Effector memory CD4-positive, alpha-beta T cell (primary cell): Measurements from ENCODE around the gene UBAC2.

Source experiments
- DNase-seq, 3 donors: peaks; one replicate each; pipeline ENCODE4 v3.0.0-alpha.2; 2020
- H3K27ac ChIP-seq: 2 replicates; pipeline ENCODE4 v1.7.0; 2013; ENCODE audit warnings: mild to moderate bottlenecking, low read length, moderate library complexity; ENCODE audit not compliant: insufficient read depth, poor library complexity, severe bottlenecking
- H3K27me3 ChIP-seq: replicated peaks from 2 replicates; pipeline ENCODE4 v1.7.0; 2013; ENCODE audit warnings: mild to moderate bottlenecking, low read length; ENCODE audit not compliant: insufficient read depth, control insufficient read depth, poor library complexity, severe bottlenecking
- H3K36me3 ChIP-seq: 2 replicates; pipeline ENCODE4 v1.7.0; 2013; ENCODE audit warnings: mild to moderate bottlenecking, low read length, moderate library complexity; ENCODE audit not compliant: control insufficient read depth, insufficient read depth
- H3K4me1 ChIP-seq: 2 replicates; pipeline ENCODE4 v1.7.0; 2013; ENCODE audit warnings: low read length, mild to moderate bottlenecking; ENCODE audit not compliant: control insufficient read depth, insufficient read depth, poor library complexity, severe bottlenecking
- H3K4me3 ChIP-seq: 2 replicates; pipeline ENCODE4 v1.7.0; 2013; ENCODE audit warnings: low read length, low read depth, mild to moderate bottlenecking; ENCODE audit not compliant: insufficient read depth, poor library complexity, severe bottlenecking
- H3K9me3 ChIP-seq: 2 replicates; pipeline ENCODE4 v1.7.0; 2013; ENCODE audit warnings: mild to moderate bottlenecking, low read length, moderate library complexity; ENCODE audit not compliant: control insufficient read depth
- total RNA-seq, 3 donors: gene quantifications; one replicate each; lab custom pipeline; 2026; lab: John Stamatoyannopoulos, UW

Gene UBAC2, protein sequence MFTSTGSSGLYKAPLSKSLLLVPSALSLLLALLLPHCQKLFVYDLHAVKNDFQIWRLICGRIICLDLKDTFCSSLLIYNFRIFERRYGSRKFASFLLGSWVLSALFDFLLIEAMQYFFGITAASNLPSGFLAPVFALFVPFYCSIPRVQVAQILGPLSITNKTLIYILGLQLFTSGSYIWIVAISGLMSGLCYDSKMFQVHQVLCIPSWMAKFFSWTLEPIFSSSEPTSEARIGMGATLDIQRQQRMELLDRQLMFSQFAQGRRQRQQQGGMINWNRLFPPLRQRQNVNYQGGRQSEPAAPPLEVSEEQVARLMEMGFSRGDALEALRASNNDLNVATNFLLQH
- 56.5 to 68.0 (median 57.0) reads per million in 3 donors for total RNA-seq

DNA sequence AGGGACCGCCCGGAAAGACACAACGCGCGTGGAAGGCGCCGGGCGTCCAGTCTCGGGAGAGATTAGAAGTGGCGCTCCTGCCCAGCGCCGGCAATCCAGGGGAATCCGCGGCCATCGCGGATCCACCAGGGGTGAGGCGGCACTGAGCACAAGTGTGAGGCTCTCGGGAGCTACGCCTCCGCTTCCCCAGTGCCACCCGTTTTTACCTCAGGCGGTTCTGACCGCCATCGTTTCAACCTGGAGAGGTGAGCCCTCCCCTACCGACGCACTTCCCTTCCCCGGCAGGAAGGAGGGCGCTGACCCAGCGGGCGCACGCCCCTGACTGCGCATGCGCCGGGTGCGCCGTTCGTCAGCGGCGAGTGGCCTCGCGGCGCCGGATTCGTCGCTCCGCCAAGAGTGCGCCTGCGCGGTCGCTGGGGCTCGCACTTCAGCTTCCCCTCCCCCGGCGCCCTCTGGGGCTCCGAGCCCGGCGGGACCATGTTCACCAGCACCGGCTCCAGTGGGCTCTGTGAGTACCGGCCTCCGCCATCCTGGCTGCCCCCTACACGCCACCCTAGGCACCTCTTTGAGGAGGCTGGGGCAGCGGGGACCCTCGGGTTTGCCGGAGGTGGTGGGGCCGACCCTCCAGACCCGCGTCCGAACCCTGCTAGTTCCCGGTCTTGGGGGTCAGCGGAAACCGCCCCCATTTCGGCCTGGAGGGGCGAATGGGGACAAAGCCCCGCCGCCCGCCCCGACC is at the start of gene UBAC2:
TSS of gene UBAC2 (plus strand) at position 423 of the 736 bp plus-strand sequence. CDS start at position 478, 55 bp downstream.
- no peaks in the 10 kb centered on the region for H3K36me3 ChIP-seq
- H3K4me3 ChIP-seq, result peak within 1 kb of the TSS; percentile 99
- no peaks in the 10 kb centered on the region for H3K9me3 ChIP-seq
- peak; percentile 95 to 96 (median 95) for DNase-seq
- peaks cover 38% of the 10 kb centered on the region for H3K4me1 ChIP-seq
- no peaks in the 10 kb centered on the region for H3K27me3 ChIP-seq
- peak within 1 kb of the TSS; percentile 97 for H3K27ac ChIP-seq

DNA sequence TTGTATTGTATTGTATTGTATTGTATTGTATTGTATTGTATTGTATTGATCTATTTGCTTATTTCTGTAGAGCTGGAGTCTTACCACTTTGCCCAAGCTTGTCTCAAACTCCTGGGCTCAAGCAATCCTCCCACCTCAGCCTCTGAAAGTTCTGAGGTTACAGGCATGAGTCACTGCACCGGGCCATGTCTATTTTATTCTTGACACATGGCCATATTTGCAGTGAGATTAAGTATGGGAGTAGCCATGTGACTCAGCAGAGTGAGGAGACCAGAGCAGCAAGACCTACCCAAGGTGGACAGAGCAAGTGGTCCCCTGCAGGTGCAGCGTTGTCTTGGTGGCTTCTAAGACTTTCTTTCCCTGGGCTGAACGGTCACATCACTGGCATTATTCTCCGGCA is 49.1 kb upstream of the UBAC2 start:
- no peaks in the 10 kb centered on the region for H3K9me3 ChIP-seq
- no peak overlapping the region for H3K27ac ChIP-seq
- H3K36me3 ChIP-seq, result no peaks in the 10 kb centered on the region
- no peak for DNase-seq
- H3K4me3 ChIP-seq, result no peak overlapping the region
- no peaks in the 10 kb centered on the region for H3K27me3 ChIP-seq
- H3K4me1 ChIP-seq, result no peaks in the 10 kb centered on the region

DNA sequence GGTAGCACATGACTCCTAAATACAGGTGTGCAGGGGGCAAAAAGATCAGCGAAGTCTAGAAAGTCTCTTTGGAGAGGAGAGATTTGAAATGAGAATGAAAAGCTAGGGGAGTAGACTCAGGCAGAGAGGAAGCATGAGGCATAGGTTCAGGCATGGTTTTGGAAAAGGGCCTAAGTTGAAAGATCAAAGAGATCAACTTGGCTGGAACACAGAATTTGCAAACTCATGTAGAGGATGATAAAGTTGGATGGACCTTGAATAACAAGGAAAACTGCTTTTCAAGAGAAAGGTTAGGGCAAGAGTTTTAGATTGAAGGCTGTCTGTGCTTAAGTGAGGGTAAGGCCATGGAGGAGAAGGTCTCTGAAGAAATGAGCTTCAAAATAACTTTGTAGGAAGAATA is 47.4 kb upstream of the UBAC2 start:
- no peaks in the 10 kb centered on the region for H3K36me3 ChIP-seq
- H3K9me3 ChIP-seq, result no peaks in the 10 kb centered on the region
- H3K4me3 ChIP-seq, result no peak overlapping the region
- H3K27me3 ChIP-seq, result no peaks in the 10 kb centered on the region
- no peaks in the 10 kb centered on the region for H3K4me1 ChIP-seq
- DNase-seq, result no peak
- H3K27ac ChIP-seq, result no peak overlapping the region

DNA sequence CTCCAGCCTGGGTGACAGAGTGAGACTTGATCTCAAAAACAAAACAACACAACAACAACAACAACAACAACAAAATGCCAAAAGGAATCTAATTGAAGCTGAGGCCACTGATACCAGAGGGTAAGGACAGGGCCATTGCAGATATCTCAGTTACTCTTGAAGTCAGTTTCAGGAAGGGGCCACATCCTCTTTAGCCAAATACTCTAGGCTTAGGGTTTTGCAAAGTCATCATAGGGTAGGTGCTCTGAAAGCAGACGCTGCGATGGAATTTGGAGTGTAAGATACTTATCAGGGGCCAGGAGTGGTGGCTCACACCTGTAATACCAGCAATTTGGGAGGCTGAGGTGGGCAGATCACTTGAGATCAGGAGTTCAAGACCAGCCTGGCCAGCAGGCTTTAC is 46.6 kb upstream of the UBAC2 start:
- Histone ChIP-seq H3K27ac (no peak overlapping the region), H3K4me3 (no peak overlapping the region), H3K4me1 (no peaks in the 10 kb centered on the region), H3K36me3 (no peaks in the 10 kb centered on the region), H3K9me3 (no peaks in the 10 kb centered on the region), H3K27me3 (no peaks in the 10 kb centered on the region)
- no peak for DNase-seq

DNA sequence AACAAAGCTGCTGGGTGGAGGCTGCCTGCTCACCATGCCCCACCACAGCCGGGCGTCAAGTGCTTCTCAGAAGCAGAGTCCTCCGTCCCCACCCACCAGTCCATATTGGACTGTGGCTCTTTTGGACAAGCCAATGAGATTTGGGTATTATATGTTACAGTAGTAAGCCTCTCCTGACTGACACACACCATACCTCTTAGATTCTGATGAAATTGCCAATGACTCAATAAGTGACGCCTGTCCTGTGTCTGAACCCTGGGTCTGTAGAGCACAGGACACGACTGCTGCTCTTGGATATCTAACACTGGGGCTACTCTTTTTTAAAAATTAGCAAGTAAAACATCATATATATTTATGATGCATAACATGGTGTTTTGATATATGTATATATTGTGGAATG is 44.8 kb upstream of the UBAC2 start:
- no peak overlapping the region for H3K27ac ChIP-seq
- H3K4me3 ChIP-seq, result no peak overlapping the region
- no peaks in the 10 kb centered on the region for H3K36me3 ChIP-seq
- H3K4me1 ChIP-seq, result no peaks in the 10 kb centered on the region
- DNase-seq, result no peak
- no peaks in the 10 kb centered on the region for H3K9me3 ChIP-seq
- no peaks in the 10 kb centered on the region for H3K27me3 ChIP-seq

DNA sequence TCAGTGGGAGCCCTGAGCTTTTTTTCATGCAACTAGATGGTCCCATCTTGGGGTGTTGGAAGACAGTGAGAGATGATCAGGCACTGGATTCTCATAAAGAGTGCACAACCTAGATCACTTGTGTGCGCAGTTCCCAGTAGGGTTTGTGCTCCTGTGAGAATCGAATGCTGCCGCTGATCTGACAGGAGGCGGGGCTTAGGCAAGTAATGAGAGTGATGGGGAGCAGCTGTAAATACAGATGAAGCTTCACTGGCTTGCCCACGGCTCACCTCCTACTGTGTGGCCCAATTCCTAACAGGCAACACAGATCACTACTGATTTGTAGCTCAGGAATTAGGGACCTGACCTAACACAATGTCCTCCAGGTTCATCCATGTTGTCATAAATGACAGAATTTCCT is 43.6 kb upstream of the UBAC2 start:
- Histone ChIP-seq H3K4me1 (no peaks in the 10 kb centered on the region), H3K36me3 (no peaks in the 10 kb centered on the region), H3K9me3 (no peaks in the 10 kb centered on the region), H3K27me3 (no peaks in the 10 kb centered on the region), H3K4me3 (no peak overlapping the region), H3K27ac (no peak overlapping the region)
- no peak for DNase-seq

DNA sequence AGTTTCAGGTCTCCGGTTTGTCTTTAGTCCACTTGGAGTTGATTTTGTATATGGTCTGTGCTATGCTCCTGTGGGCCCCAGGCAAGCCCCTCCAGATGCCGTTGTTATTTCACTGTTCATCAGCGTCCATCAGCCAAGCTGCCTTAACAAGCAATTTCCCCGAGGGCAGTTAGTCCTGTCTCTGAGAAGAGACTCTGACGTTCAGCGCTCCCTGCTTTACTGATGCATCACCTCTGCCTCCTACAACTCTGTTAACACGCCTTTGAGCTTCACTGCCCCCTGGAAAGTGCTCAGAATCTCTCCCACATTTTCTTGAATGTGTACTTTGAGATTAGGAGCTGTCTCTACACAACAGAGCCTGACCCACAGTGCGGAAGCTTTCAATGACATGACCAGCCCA is 41.8 kb upstream of the UBAC2 start:
- H3K9me3 ChIP-seq, result no peaks in the 10 kb centered on the region
- H3K27ac ChIP-seq, result no peak overlapping the region
- DNase-seq, result no peak
- H3K36me3 ChIP-seq, result no peaks in the 10 kb centered on the region
- H3K27me3 ChIP-seq, result no peaks in the 10 kb centered on the region
- H3K4me1 ChIP-seq, result no peaks in the 10 kb centered on the region
- H3K4me3 ChIP-seq, result no peak overlapping the region

DNA sequence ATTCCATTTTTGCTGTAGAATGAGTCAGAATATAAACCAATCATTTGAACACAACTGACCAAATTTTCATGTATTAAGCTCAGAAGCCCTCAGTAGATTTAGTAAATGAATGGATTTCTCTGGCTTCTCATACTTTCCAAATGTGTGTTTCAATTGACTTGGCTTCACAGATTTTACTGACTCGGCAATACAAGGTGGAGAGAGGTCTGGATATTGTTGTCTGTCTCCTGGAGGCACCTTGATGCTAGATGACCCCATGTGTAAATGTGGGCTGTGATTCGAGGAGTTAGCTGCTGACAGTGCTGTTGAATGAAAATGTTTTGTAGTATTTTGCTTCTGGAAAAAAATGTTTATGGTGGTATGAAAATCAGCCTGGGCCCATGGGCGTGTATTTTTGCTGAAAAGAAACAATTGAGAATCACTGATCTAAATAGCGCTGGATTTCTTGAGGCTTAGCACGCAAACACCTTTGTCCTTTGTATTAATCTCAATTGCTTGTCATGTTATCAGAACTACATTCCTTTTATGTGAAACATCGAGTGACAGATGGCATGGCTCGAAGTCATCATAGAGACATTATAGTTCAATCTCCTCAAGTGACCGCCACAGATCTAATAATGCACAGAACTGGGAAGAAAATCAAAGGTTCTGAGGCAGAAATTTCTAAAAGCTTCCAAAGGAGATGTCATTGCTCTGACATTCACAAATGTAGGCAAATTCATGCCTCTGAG is 41.2 kb upstream of the UBAC2 start:
- H3K9me3 ChIP-seq, result no peaks in the 10 kb centered on the region
- DNase-seq, result no peak
- no peaks in the 10 kb centered on the region for H3K27me3 ChIP-seq
- H3K4me1 ChIP-seq, result no peaks in the 10 kb centered on the region
- H3K4me3 ChIP-seq, result no peak overlapping the region
- no peak overlapping the region for H3K27ac ChIP-seq
- H3K36me3 ChIP-seq, result no peaks in the 10 kb centered on the region

DNA sequence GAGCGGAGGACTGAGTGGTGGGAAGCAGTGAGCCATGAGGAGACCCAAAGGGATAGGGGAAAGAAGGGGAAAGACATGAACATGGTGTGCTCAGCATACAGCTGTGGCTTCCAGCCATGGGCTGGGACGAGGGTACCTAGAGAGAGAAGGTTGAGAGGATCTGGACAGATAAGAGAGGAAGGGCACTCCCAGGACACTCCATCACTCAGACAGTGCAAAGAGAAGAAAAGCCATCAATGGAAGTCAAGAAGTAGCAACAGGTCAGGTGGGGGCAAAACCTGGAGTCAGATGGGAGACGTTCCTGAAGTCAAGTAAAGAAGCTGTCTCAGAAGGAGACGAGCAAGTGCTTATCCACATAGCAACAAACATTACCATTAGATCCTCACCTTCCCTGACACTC is 40.2 kb upstream of the UBAC2 start:
- no peaks in the 10 kb centered on the region for H3K36me3 ChIP-seq
- no peak overlapping the region for H3K4me3 ChIP-seq
- no peak overlapping the region for H3K27ac ChIP-seq
- no peaks in the 10 kb centered on the region for H3K9me3 ChIP-seq
- no peak for DNase-seq
- no peaks in the 10 kb centered on the region for H3K27me3 ChIP-seq
- H3K4me1 ChIP-seq, result no peaks in the 10 kb centered on the region

DNA sequence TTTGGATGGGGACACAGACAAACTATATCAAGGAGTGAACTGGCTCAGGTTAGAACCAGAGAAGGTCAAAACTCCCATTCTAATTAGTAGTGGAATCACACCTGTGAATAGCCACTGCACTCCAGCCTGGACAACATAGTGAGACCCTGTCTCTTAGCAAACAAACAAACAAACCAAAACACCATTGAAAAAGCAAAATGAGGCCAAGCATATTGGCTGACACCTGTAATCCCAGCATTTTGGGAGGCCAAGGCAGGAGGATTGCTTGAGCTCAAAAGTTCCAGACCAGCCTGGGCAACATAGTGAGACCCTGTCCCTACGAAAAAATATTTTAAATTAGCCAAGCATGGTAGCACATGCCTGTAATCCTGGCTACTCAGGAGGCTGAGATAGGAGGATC is 39.1 kb upstream of the UBAC2 start:
- Histone ChIP-seq H3K4me3 (no peak overlapping the region), H3K27ac (no peak overlapping the region), H3K9me3 (no peaks in the 10 kb centered on the region), H3K36me3 (no peaks in the 10 kb centered on the region), H3K4me1 (no peaks in the 10 kb centered on the region), H3K27me3 (no peaks in the 10 kb centered on the region)
- DNase-seq, result no peak
